ENCODE data around the gene BBX.

GRCh38 chr3:107578523-107578922 lies 55.8 kb downstream of the BBX start:
- no peak for TF ChIP-seq CTCF (conservative IDR thresholded peaks at IDR 0.05; ENCODE audit: low read depth, low read length)
- no peak for TF ChIP-seq EZH2phosphoT487 (IDR thresholded peaks at IDR 0.05; ENCODE audit: borderline replicate concordance, low read length)
- no peak for TF ChIP-seq EZH2 (IDR thresholded peaks at IDR 0.05; ENCODE audit: low read length, unreplicated experiment)
